ENCODE data around the gene ZNF672. TPM values are rescaled to one million over a fixed set of nuclear protein-coding genes. Genes with fewer than 3 reads are reported as not detected.

The ZNF672 gene
- total and polyA plus RNA-seq, 4 donors = 6.4 to 28.0 (median 20.1) TPM

DNA sequence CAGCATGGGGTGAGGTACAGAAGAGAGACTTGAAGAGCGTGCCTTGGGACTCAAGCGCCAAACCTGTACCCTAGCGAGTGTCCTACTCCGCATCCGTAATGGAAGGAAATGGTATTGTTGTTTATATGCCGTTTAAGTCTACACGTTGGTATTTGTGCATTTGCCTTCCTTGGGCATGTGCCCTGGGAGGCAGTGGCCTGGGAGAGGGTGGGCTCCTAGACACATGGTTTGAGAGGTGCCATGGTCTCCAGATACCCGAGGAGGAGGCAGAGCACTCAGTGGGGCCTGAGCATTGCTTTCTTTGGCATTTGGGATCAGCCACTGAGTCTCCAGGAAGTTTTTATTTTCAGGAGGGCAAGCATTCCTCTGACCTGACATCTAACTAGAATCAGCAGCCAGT lies 6.5 kb downstream of the ZNF672 start:
- Histone ChIP-seq H3K36me3 (ENCODE audit: control insufficient read depth in 4 of 4, insufficient read depth in 3 of 4, low read depth in 1 of 4, low read length in 3 of 4) (peaks cover 11 to 49% (median 39%) of the 10 kb centered on the region in 4 donors), H3K4me3 (ENCODE audit: low read depth in 1 of 3, low read length in 3 of 3) (no peak overlapping the region), H3K27me3 (ENCODE audit: control insufficient read depth in 4 of 4, insufficient read depth in 4 of 4, low read length in 3 of 4) (no peaks in the 10 kb centered on the region), H3K9ac (ENCODE audit: low read depth in 1 of 2, low read length in 2 of 2) (no peak overlapping the region), H3K27ac (ENCODE audit: low read depth in 1 of 2, low read length in 2 of 2) (no peak overlapping the region), H3K4me1 (ENCODE audit: control insufficient read depth in 4 of 4, insufficient read depth in 4 of 4, low read length in 3 of 4) (peaks cover 0 to 9% (median 4%) of the 10 kb centered on the region in 4 donors), H3K9me3 (ENCODE audit: control insufficient read depth in 4 of 4, low read length in 3 of 4) (no peaks in the 10 kb centered on the region)
- TF ChIP-seq, protein P1, sequence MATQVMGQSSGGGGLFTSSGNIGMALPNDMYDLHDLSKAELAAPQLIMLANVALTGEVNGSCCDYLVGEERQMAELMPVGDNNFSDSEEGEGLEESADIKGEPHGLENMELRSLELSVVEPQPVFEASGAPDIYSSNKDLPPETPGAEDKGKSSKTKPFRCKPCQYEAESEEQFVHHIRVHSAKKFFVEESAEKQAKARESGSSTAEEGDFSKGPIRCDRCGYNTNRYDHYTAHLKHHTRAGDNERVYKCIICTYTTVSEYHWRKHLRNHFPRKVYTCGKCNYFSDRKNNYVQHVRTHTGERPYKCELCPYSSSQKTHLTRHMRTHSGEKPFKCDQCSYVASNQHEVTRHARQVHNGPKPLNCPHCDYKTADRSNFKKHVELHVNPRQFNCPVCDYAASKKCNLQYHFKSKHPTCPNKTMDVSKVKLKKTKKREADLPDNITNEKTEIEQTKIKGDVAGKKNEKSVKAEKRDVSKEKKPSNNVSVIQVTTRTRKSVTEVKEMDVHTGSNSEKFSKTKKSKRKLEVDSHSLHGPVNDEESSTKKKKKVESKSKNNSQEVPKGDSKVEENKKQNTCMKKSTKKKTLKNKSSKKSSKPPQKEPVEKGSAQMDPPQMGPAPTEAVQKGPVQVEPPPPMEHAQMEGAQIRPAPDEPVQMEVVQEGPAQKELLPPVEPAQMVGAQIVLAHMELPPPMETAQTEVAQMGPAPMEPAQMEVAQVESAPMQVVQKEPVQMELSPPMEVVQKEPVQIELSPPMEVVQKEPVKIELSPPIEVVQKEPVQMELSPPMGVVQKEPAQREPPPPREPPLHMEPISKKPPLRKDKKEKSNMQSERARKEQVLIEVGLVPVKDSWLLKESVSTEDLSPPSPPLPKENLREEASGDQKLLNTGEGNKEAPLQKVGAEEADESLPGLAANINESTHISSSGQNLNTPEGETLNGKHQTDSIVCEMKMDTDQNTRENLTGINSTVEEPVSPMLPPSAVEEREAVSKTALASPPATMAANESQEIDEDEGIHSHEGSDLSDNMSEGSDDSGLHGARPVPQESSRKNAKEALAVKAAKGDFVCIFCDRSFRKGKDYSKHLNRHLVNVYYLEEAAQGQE (IDR thresholded peaks at IDR 0.05) = no peak
- TF ChIP-seq, protein P2, sequence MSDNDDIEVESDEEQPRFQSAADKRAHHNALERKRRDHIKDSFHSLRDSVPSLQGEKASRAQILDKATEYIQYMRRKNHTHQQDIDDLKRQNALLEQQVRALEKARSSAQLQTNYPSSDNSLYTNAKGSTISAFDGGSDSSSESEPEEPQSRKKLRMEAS (IDR thresholded peaks at IDR 0.05) = no peak
- TF ChIP-seq, protein P3, sequence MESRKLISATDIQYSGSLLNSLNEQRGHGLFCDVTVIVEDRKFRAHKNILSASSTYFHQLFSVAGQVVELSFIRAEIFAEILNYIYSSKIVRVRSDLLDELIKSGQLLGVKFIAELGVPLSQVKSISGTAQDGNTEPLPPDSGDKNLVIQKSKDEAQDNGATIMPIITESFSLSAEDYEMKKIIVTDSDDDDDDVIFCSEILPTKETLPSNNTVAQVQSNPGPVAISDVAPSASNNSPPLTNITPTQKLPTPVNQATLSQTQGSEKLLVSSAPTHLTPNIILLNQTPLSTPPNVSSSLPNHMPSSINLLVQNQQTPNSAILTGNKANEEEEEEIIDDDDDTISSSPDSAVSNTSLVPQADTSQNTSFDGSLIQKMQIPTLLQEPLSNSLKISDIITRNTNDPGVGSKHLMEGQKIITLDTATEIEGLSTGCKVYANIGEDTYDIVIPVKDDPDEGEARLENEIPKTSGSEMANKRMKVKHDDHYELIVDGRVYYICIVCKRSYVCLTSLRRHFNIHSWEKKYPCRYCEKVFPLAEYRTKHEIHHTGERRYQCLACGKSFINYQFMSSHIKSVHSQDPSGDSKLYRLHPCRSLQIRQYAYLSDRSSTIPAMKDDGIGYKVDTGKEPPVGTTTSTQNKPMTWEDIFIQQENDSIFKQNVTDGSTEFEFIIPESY (IDR thresholded peaks at IDR 0.05) = no peak
- TF ChIP-seq JUND (IDR thresholded peaks at IDR 0.05) (no peak), FOXA1 (IDR thresholded peaks at IDR 0.05) (no peak), HNF4A (conservative IDR thresholded peaks at IDR 0.05) (no peak), TAF1 (conservative IDR thresholded peaks at IDR 0.05) (no peak), FOXA2 (IDR thresholded peaks at IDR 0.05) (no peak), EGR1 (IDR thresholded peaks at IDR 0.05; ENCODE audit: low read depth in 2 of 2) (no peak), RXRA (IDR thresholded peaks at IDR 0.05) (no peak), YY1 (IDR thresholded peaks at IDR 0.05) (no peak), SP1 (IDR thresholded peaks at IDR 0.05) (no peak), HNF4G (IDR thresholded peaks at IDR 0.05) (no peak), NR2F2 (IDR thresholded peaks at IDR 0.05) (no peak), GABPA (IDR thresholded peaks at IDR 0.05 in 1 of 2, conservative IDR thresholded peaks at IDR 0.05 in 1 of 2) (no peak), RAD21 (IDR thresholded peaks at IDR 0.05) (no peak)
- TF ChIP-seq, protein P4, sequence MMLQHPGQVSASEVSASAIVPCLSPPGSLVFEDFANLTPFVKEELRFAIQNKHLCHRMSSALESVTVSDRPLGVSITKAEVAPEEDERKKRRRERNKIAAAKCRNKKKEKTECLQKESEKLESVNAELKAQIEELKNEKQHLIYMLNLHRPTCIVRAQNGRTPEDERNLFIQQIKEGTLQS (IDR thresholded peaks at IDR 0.05) = no peak
- TF ChIP-seq, protein P5, sequence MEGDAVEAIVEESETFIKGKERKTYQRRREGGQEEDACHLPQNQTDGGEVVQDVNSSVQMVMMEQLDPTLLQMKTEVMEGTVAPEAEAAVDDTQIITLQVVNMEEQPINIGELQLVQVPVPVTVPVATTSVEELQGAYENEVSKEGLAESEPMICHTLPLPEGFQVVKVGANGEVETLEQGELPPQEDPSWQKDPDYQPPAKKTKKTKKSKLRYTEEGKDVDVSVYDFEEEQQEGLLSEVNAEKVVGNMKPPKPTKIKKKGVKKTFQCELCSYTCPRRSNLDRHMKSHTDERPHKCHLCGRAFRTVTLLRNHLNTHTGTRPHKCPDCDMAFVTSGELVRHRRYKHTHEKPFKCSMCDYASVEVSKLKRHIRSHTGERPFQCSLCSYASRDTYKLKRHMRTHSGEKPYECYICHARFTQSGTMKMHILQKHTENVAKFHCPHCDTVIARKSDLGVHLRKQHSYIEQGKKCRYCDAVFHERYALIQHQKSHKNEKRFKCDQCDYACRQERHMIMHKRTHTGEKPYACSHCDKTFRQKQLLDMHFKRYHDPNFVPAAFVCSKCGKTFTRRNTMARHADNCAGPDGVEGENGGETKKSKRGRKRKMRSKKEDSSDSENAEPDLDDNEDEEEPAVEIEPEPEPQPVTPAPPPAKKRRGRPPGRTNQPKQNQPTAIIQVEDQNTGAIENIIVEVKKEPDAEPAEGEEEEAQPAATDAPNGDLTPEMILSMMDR (IDR thresholded peaks at IDR 0.05; ENCODE audit: low read depth, low read length, missing input control) = no peak
- 94% methylated on average over 8 of the region's 8 CpGs for WGBS
- DNase-seq (ENCODE audit: low spot score) = no peak

Data from liver (tissue), 9 donors.